Right lobe of liver (tissue), 4 donors: ENCODE results near the gene GAPVD1.

Source experiments
- CTCF ChIP-seq, 4 donors: fragments of 200-600 bp in 3 of 4; fragments of 450-650 bp in 1 of 4; IDR thresholded peaks; one replicate each; pipeline versions ENCODE4 v1.5.1 to v1.8.0; 2016 to 2022; ENCODE audit warnings: antibody characterized with exemption in 4 of 4, mild to moderate bottlenecking in 2 of 4
- POLR2A ChIP-seq: fragments of 450-650 bp; IDR thresholded peaks from one replicate; pipeline ENCODE4 v1.6.1; 2017; ENCODE audit warnings: antibody characterized with exemption, mild to moderate bottlenecking
- donor health status: DM: no; HTN: no; CAD: no.
- donor health status: DM: no; HTN: no; CAD: no.
- donor health status: DM: no; HTN: yes; CAD: no.

GRCh38 chr9:125321496-125321895 lies 59.9 kb downstream of the GAPVD1 start:
- TF ChIP-seq CTCF (IDR thresholded peaks at IDR 0.05): no peak
- no peak for TF ChIP-seq POLR2A
